GM15510 (cell line): ENCODE results near the gene NRDE2.

Source experiments
- POLR2A ChIP-seq: IDR thresholded peaks from 3 replicates; pipeline ENCODE4 v1.6.1; 2011; ENCODE audit warnings: borderline replicate concordance; ENCODE audit not compliant: insufficient read length; ENCODE audit errors: extremely low read depth

NRDE2 gene

GRCh38 chr14:90319634-90320541 lies 11.9 kb downstream of the NRDE2 start:
- no peak for TF ChIP-seq POLR2A

- TF ChIP-seq POLR2A, result no peak
Measured at GRCh38 chr14:90319173-90319572, 12.6 kb downstream of the NRDE2 start.

- TF ChIP-seq POLR2A, result no peak
Measured at GRCh38 chr14:90318016-90318415, 13.7 kb downstream of the NRDE2 start.

- TF ChIP-seq POLR2A, result no peak
Measured at GRCh38 chr14:90317286-90317685, 14.5 kb downstream of the NRDE2 start.

- TF ChIP-seq POLR2A, result no peak
Measured at GRCh38 chr14:90308561-90308960, 23.2 kb downstream of the NRDE2 start.

- TF ChIP-seq POLR2A, result no peak
Measured at GRCh38 chr14:90305176-90305601, 26.6 kb downstream of the NRDE2 start.

- TF ChIP-seq POLR2A, result no peak
Measured at GRCh38 chr14:90304502-90304901, 27.2 kb downstream of the NRDE2 start.

GRCh38 chr14:90303473-90303872 lies 28.3 kb downstream of the NRDE2 start:
- TF ChIP-seq POLR2A, result no peak

- no peak for TF ChIP-seq POLR2A
Measured at GRCh38 chr14:90302529-90303303, 29.0 kb downstream of the NRDE2 start.

GRCh38 chr14:90301668-90302090 lies 30.1 kb downstream of the NRDE2 start:
- no peak for TF ChIP-seq POLR2A

- no peak for TF ChIP-seq POLR2A
Measured at GRCh38 chr14:90301122-90301521, 30.6 kb downstream of the NRDE2 start.

GRCh38 chr14:90300611-90301047 lies 31.1 kb downstream of the NRDE2 start:
- TF ChIP-seq POLR2A, result no peak

GRCh38 chr14:90299408-90299807 lies 32.3 kb downstream of the NRDE2 start:
- TF ChIP-seq POLR2A, result no peak

- no peak for TF ChIP-seq POLR2A
Measured at GRCh38 chr14:90297876-90298629, 33.7 kb downstream of the NRDE2 start.

- TF ChIP-seq POLR2A, result no peak
Measured at GRCh38 chr14:90296641-90297040, 35.1 kb downstream of the NRDE2 start.
